Kidney (tissue), 14 donors: Measurements from ENCODE around the gene ASPM. TPM values are rescaled to one million over a fixed set of nuclear protein-coding genes. Genes with fewer than 3 reads are reported as not detected.

Experiments used
- DNase-seq, 5 donors: peaks; one replicate each; pipeline ENCODE4 v3.0.0-alpha.2; 2013 to 2020
- FAIRE-seq: peaks from 2 replicates; lab custom pipeline; 2012; peaks lifted over from hg19 to GRCh38; lab: Jason Lieb, UNC
- H3K27ac ChIP-seq, 2 donors: one replicate each; pipeline ENCODE4 v1.7.0; 2013; ENCODE audit warnings: low read depth in 2 of 2, low read length in 2 of 2, inconsistent platforms in 1 of 2
- H3K27me3 ChIP-seq: one replicate; pipeline ENCODE4 v1.7.1; 2013; ENCODE audit warnings: low read length, inconsistent platforms; ENCODE audit not compliant: control insufficient read depth, insufficient read depth
- H3K36me3 ChIP-seq, 3 donors: one replicate each; pipeline versions ENCODE4 v1.7.0 to v1.7.1; 2013; ENCODE audit warnings: low read length in 3 of 3, control low read depth in 1 of 3, inconsistent platforms in 1 of 3; ENCODE audit not compliant: insufficient read depth in 3 of 3, control insufficient read depth in 2 of 3
- H3K4me1 ChIP-seq, 3 donors: one replicate each; pipeline versions ENCODE4 v1.7.0 to v1.7.1; 2013; ENCODE audit warnings: low read length in 3 of 3, inconsistent platforms in 1 of 3, low read depth in 1 of 3; ENCODE audit not compliant: control insufficient read depth in 2 of 3, insufficient read depth in 2 of 3
- H3K4me3 ChIP-seq, 3 donors: one replicate each; pipeline versions ENCODE4 v1.7.0 to v1.8.1; 2013; ENCODE audit warnings: low read length in 3 of 3, control low read depth in 1 of 3, inconsistent platforms in 1 of 3
- H3K9ac ChIP-seq, 3 donors: one replicate each; pipeline versions ENCODE4 v1.7.0 to v1.7.1; 2013; ENCODE audit warnings: low read length in 3 of 3, control low read depth in 1 of 3, inconsistent platforms in 1 of 3
- H3K9me3 ChIP-seq, 3 donors: one replicate each; pipeline versions ENCODE4 v1.7.0 to v1.7.1; 2013; ENCODE audit warnings: low read length in 3 of 3, control low read depth in 1 of 3, inconsistent platforms in 1 of 3; ENCODE audit not compliant: control insufficient read depth in 2 of 3, insufficient read depth in 1 of 3
- intact Hi-C: fragments of 100-400 bp; cut with DNase I; formaldehyde crosslinking; loops from one replicate; pipeline ENCODE4 v1.11.1; 2022
- polyA plus RNA-seq: library from polyadenylated mRNA; stranded (reverse); fragments of 350-450 nt; fragmentation: Illumina TruSeq; extraction: RNeasy Lipid Tissue Mini Kit (QIAGEN cat#74804); gene quantifications from one replicate; pipeline ENCODE4 v1.2.3, GENCODE V29; 2014; ENCODE audit warnings: low read depth, low replicate concordance; ENCODE audit not compliant: insufficient read depth
- total RNA-seq: library from RNA; stranded (reverse); fragmentation: NEBNext Ultra II Directional; extraction: Animal tissue kit (Norgen Biotek cat#: 25700); gene quantifications from one replicate; pipeline ENCODE4 v1.2.1, GENCODE V29; 2021
- TF ChIP-seq, protein P1 (sequence below): IDR thresholded peaks from 3 replicates; pipeline ENCODE4 v1.5.1; 2012; ENCODE audit warnings: mild to moderate bottlenecking, moderate library complexity, borderline replicate concordance; ENCODE audit not compliant: insufficient read depth; ENCODE audit errors: extremely low read depth
- donor health status: control.
- donor health status: control.
- donor health status: control.
- donor health status: control.
- donor health status: control.
- donor health status: DM: yes; HTN: yes; CAD: no.
- donor health status: Normal renal cell carcinoma (clear cell type).

Gene ASPM
- total and polyA plus RNA-seq, 2 donors from 2014 or later: 0.06 to 0.69 TPM

DNA sequence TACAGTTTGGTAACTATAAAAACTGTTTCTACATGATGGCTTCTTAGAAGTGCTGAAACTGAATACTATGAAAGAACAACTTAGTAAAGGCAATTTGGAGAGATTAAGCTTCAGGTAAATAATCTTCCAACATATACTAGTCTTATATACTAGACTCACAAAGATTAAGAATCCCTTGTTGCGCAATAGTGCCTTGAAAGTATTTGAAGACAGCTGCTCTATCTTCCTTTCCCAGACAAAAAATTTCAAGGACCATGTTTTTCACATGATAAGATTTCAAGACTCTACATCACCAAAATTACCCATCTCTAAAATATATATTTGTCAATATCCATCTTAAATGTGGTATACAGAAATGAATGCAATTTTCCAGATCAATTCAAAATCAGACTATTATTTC lies 37.7 kb upstream of the ASPM start:
- no peaks in the 10 kb centered on the region for H3K4me1 ChIP-seq
- FAIRE-seq: no peak
- no peaks in the 10 kb centered on the region for H3K9me3 ChIP-seq
- TF ChIP-seq, protein P1, sequence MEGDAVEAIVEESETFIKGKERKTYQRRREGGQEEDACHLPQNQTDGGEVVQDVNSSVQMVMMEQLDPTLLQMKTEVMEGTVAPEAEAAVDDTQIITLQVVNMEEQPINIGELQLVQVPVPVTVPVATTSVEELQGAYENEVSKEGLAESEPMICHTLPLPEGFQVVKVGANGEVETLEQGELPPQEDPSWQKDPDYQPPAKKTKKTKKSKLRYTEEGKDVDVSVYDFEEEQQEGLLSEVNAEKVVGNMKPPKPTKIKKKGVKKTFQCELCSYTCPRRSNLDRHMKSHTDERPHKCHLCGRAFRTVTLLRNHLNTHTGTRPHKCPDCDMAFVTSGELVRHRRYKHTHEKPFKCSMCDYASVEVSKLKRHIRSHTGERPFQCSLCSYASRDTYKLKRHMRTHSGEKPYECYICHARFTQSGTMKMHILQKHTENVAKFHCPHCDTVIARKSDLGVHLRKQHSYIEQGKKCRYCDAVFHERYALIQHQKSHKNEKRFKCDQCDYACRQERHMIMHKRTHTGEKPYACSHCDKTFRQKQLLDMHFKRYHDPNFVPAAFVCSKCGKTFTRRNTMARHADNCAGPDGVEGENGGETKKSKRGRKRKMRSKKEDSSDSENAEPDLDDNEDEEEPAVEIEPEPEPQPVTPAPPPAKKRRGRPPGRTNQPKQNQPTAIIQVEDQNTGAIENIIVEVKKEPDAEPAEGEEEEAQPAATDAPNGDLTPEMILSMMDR: no peak
- no peak overlapping the region for H3K4me3 ChIP-seq
- H3K9ac ChIP-seq: no peak overlapping the region
- intact Hi-C loops: loop anchor here (10.0 kb wide), 1 partner anchor 171 kb away; no protein-coding TSS in a partner anchor
- no peak overlapping the region for H3K27ac ChIP-seq
- peaks cover 5 to 17% (median 5%) of the 10 kb centered on the region in 3 donors for H3K36me3 ChIP-seq
- H3K27me3 ChIP-seq: no peaks in the 10 kb centered on the region
- DNase-seq: no peak

DNA sequence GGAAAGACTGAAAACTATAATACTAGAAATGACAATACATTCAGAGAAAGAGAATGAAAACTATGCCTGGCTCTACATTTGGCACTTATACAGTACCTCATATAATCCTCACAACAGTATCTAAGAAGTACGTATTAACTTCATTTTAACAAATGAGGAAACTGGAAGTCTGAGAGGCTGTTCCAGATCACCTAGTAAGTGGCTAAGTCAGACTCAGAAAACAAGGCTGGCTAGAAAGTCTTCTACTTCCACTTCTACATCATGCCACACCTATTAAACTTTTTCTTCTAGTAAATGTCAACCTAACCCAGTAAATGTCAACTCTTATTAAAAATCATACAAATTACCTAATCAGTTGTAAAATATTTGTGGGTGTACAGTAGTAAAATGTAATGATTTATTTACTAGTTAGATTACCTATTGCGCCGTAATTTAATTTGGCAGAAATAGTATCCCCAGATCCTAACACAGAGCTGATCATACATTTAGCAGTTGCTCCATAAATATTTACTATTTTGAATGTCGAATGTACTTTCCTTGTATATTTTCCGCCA lies 36.8 kb upstream of the ASPM start:
- intact Hi-C loops: loop anchor here (10.0 kb wide), 1 partner anchor 172 kb away; no protein-coding TSS in a partner anchor
- no peak overlapping the region for H3K9ac ChIP-seq
- H3K36me3 ChIP-seq: peaks cover 7 to 22% (median 8%) of the 10 kb centered on the region in 3 donors
- H3K4me3 ChIP-seq: no peak overlapping the region
- FAIRE-seq (no peak), DNase-seq (no peak)
- H3K4me1 ChIP-seq: no peaks in the 10 kb centered on the region
- no peak overlapping the region for H3K27ac ChIP-seq
- no peaks in the 10 kb centered on the region for H3K9me3 ChIP-seq
- TF ChIP-seq, protein P1: no peak
- no peaks in the 10 kb centered on the region for H3K27me3 ChIP-seq

DNA sequence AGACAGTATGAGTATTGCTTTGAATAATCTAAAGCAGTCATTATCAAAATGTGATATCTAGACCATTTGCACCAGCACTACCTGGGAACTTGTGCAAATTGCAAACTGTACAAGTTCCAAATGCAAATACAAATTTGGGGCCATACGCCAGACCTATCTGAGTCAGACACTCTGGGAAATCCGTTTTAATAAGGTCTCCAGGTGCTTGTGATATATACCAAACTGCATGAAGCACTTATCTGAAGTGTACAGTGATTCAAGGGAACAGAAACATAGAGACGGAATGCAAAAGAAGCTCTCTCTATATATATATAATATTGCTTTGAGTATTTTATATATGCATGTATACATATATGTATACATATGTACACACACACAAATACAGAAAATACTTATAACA lies 36.2 kb upstream of the ASPM start:
- no peaks in the 10 kb centered on the region for H3K4me1 ChIP-seq
- H3K9ac ChIP-seq: no peak overlapping the region
- FAIRE-seq (no peak), DNase-seq (no peak)
- H3K27me3 ChIP-seq: no peaks in the 10 kb centered on the region
- peaks cover 4 to 18% (median 8%) of the 10 kb centered on the region in 3 donors for H3K36me3 ChIP-seq
- intact Hi-C loops: loop anchor here (10.0 kb wide), 1 partner anchor 172 kb away; no protein-coding TSS in a partner anchor
- H3K4me3 ChIP-seq: no peak overlapping the region
- no peak overlapping the region for H3K27ac ChIP-seq
- H3K9me3 ChIP-seq: no peaks in the 10 kb centered on the region
- TF ChIP-seq, protein P1: no peak
